Esophagus squamous epithelium (tissue), 5 donors: Measurements from ENCODE around the gene PCBP1. TPM values are rescaled to one million over a fixed set of nuclear protein-coding genes. Genes with fewer than 3 reads are reported as not detected.

ENCODE experiments used
- DNase-seq: peaks from one replicate; lab custom pipeline; 2025; lab: John Stamatoyannopoulos, UW
- H3K27ac ChIP-seq, 4 donors: fragments of 200-600 bp; sonication (generic); one replicate each; pipeline ENCODE4 v1.5.1; 2016 to 2019; ENCODE audit warnings: mild to moderate bottlenecking in 1 of 4
- H3K27me3 ChIP-seq, 4 donors: fragments of 200-600 bp; sonication (generic); 1 replicate in 3 of 4; 2 replicates in 1 of 4; pipeline versions ENCODE4 v1.5.1 to v1.6.0; 2017 to 2021; ENCODE audit warnings: antibody characterized with exemption in 1 of 4
- H3K36me3 ChIP-seq, 3 donors: fragments of 200-600 bp; sonication (generic); one replicate each; pipeline ENCODE4 v1.5.1; 2016 to 2019
- H3K4me1 ChIP-seq, 3 donors: fragments of 200-600 bp; sonication (generic); one replicate each; pipeline ENCODE4 v1.5.1; 2017 to 2019
- H3K4me3 ChIP-seq, 4 donors: fragments of 200-600 bp; sonication (generic); 1 replicate in 3 of 4; 2 replicates in 1 of 4; pipeline ENCODE4 v1.5.1; 2016 to 2019; ENCODE audit warnings: mild to moderate bottlenecking in 2 of 4, moderate library complexity in 1 of 4
- H3K9me3 ChIP-seq, 3 donors: fragments of 200-600 bp; sonication (generic); one replicate each; pipeline ENCODE4 v1.5.1; 2016 to 2019
- POLR2A ChIP-seq, 4 donors: fragments of 450-650 bp; IDR thresholded peaks; one replicate each; pipeline ENCODE4 v1.6.1; 2017; ENCODE audit warnings: antibody characterized with exemption in 4 of 4, mild to moderate bottlenecking in 4 of 4, moderate library complexity in 3 of 4
- WGBS, 2 donors: methylation state at CpG; one replicate each; pipeline ENCODE4 v1.1.5; 2018; 5-methylcytosine and 5-hydroxymethylcytosine counted together
- intact Hi-C: fragments of 100-400 bp; cut with DNase I; formaldehyde crosslinking; loops from one replicate; pipeline ENCODE4 v1.15.0; 2022
- total RNA-seq, 4 donors: library from RNA; depleted of rRNA; stranded (reverse); fragments of >200 nt; gene quantifications; one replicate each; pipeline ENCODE4 v1.1.0, GENCODE V29; 2016
- TF ChIP-seq, protein P1 (sequence below), 6 experiments: fragments of 450-650 bp in 4 of 6; fragments of 200-600 bp in 2 of 6; sonication (generic) in 2 of 6; IDR thresholded peaks; one replicate each; pipeline ENCODE4 v1.5.1; 2016 to 2019; ENCODE audit warnings: antibody characterized with exemption in 6 of 6, mild to moderate bottlenecking in 4 of 6, moderate library complexity in 4 of 6
- donor health status: DM: yes; HTN: yes; CAD: no.

Gene PCBP1
- total RNA-seq, 4 donors from 2014 or later: 96.8 to 205 (median 177) TPM

DNA sequence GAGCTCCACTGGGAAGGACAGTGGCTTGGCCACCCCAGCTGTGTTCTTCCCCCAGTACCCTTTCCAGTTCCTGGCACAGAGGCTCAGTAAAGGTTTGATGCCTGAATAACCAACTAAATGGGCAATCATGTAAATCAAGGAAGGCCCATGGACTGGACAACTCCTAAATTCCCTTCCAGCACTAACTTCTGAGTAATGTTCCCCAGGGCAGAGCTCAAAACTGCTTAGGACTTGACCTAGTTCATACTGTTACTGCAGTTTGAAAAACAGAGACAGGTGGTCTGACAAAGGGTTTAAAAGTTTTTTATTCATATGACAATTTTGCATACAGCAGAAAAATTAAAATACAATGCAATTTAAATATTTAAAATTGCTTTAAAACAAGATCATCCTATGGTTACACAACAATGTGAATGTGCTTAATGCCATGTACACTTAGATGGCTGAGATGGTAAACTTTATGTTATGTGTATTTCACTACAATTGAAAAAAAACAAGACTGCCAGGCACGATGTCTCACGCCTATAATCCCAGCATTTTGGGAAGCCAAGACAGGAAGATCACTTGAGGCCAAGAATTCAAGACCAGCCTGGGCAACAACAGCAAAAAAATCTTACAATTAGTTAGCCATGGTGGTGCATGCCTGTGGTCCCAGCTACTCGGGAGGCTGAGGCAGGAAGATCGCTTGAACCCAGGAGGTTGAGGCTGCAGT is 26.2 kb downstream of the PCBP1 start:
- Histone ChIP-seq H3K36me3 (no peaks in the 10 kb centered on the region), H3K27me3 (no peaks in the 10 kb centered on the region), H3K4me3 (no peak overlapping the region), H3K27ac (no peak overlapping the region), H3K4me1 (peaks cover 1 to 33% (median 12%) of the 10 kb centered on the region in 3 donors), H3K9me3 (no peaks in the 10 kb centered on the region)
- no peak for DNase-seq
- TF ChIP-seq, protein P1, sequence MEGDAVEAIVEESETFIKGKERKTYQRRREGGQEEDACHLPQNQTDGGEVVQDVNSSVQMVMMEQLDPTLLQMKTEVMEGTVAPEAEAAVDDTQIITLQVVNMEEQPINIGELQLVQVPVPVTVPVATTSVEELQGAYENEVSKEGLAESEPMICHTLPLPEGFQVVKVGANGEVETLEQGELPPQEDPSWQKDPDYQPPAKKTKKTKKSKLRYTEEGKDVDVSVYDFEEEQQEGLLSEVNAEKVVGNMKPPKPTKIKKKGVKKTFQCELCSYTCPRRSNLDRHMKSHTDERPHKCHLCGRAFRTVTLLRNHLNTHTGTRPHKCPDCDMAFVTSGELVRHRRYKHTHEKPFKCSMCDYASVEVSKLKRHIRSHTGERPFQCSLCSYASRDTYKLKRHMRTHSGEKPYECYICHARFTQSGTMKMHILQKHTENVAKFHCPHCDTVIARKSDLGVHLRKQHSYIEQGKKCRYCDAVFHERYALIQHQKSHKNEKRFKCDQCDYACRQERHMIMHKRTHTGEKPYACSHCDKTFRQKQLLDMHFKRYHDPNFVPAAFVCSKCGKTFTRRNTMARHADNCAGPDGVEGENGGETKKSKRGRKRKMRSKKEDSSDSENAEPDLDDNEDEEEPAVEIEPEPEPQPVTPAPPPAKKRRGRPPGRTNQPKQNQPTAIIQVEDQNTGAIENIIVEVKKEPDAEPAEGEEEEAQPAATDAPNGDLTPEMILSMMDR (IDR thresholded peaks at IDR 0.05): no peak
- TF ChIP-seq POLR2A (IDR thresholded peaks at IDR 0.05): no peak
- WGBS, 2 donors: 51 to 67% methylated on average over 4 of the region's 4 CpGs
- intact Hi-C loops: no loop called here

DNA sequence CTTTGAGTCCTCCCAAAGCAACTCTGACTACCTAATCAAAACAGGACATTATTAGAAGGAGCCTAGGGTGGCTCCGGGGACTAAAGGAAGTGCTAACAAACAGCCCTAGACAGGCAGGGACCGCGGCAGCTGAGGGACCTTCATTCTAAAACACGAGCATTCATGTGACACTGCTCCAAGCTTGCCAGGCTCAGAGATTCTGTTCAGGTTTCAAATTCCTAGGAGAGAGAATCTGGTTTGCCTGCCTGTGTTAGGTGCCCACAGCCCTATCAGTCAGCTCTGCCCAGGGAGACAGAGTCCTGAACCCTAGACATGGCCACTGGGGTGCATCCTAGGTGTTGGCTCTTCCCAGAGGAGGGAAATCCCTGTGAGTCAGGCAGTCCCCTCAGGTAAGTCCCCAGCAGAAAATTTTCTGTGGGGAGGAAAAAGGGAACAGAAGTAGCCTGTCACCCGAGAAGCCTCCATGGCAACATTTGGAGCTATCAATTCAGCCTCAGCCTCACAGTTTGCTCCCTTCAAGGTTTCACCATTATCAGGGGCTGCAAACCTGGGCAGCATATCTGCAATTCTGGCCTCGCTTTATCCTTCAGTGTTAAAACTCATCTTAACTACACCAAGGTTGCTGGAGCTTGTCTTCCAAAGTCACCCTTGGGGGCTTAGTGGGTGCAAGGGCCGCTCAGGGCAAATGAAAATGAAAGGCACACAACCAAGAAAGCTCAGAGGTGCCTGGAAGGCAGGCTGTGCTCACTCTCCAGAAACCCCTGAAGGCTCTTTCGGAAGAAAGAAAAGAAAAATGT is 28.6 kb downstream of the PCBP1 start:
- intact Hi-C loops: no loop called here

DNA sequence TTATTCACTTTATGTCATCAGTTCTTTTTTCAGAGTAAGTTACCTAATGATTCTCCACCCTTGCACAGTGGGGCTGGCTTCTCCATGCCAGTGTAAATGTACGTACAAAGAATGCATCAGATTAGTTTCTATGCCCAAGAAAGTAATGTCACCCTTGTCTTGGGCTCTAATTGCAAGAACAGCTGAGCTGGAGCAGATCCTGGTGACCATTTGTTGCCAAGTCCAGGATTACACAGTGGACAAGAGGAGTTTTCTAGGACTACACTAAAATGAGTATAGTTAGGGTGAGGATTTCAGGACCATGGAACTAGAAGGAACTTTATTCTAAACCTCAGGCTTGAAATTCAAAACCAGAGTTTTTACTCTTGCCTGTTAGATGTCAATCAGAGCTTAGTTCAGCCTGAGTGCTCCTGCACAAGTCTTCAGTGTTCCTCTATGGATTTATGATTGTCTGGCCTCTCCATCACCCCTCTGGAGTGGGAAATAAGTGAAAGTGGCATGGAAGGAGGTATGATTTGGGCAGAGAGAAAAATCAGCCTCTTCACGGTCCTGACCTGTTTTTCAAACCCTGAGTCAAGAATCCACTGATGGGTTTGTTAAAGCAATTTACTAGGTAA is 29.8 kb downstream of the PCBP1 start:
- 97 to 100% methylated on average over 2 of the region's 2 CpGs for WGBS, 2 donors

More for the DNA sequence above, 28.6 kb downstream of the PCBP1 start:
- peak overlapping the region in 2 of 4 donors; percentile 8 to 21 for H3K27ac ChIP-seq
- H3K27me3 ChIP-seq: no peaks in the 10 kb centered on the region
- TF ChIP-seq POLR2A (IDR thresholded peaks at IDR 0.05): no peak
- TF ChIP-seq, protein P1 (IDR thresholded peaks at IDR 0.05): no peak
- no peaks in the 10 kb centered on the region for H3K36me3 ChIP-seq
- H3K4me3 ChIP-seq: no peak overlapping the region
- 60 to 73% methylated on average over 5 to 7 of the region's 8 CpGs for WGBS, 2 donors
- DNase-seq: no peak
- no peaks in the 10 kb centered on the region for H3K9me3 ChIP-seq
- H3K4me1 ChIP-seq: peaks cover 0 to 24% (median 0%) of the 10 kb centered on the region in 3 donors

DNA sequence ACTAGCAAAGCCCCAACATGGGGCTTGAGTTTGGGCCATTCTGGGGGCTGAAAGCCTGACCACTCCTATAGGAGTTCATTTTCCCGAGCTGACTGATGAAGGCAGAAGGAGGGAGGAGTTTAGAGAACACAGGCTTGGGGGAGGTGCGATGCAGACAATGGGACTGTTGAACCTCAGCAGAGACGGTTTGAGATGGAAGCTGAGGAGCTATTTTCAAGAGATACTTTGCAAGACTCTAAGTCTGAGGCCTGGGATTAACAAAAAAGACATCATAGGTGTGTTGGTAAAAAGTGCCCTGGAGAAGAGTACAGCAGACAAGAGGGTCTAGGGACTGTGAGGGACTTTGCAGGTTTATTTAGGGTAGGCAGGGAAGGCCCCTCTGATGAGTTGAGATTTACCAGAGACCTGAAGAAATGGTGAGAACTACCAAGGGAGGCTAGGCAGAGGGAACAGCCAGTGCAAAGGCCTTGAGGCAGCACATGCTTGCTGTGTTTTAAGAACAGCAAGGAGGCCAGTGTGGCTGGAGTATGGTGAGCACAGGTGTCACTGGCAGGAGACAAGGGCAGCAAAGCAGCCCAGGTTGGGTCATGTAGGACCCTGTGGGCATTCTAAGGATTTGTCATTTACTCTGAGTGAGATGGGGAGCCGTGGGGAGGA is 31.6 kb downstream of the PCBP1 start:
- H3K27ac ChIP-seq: no peak overlapping the region
- no peak overlapping the region for H3K4me3 ChIP-seq
- peaks cover 5 to 35% (median 9%) of the 10 kb centered on the region in 3 donors for H3K4me1 ChIP-seq
- 64% methylated on average over 4 of the region's 4 CpGs for WGBS, 2 donors
- intact Hi-C loops: no loop called here
- DNase-seq: no peak
- H3K27me3 ChIP-seq: no peaks in the 10 kb centered on the region
- TF ChIP-seq, protein P1 (IDR thresholded peaks at IDR 0.05): no peak
- TF ChIP-seq POLR2A (IDR thresholded peaks at IDR 0.05): no peak
- no peaks in the 10 kb centered on the region for H3K9me3 ChIP-seq
- H3K36me3 ChIP-seq: no peaks in the 10 kb centered on the region

More for the DNA sequence above, 29.8 kb downstream of the PCBP1 start:
- no peak for TF ChIP-seq POLR2A (IDR thresholded peaks at IDR 0.05)
- TF ChIP-seq, protein P1 (IDR thresholded peaks at IDR 0.05): no peak
- Histone ChIP-seq H3K9me3 (no peaks in the 10 kb centered on the region), H3K27ac (no peak overlapping the region), H3K36me3 (no peaks in the 10 kb centered on the region), H3K27me3 (no peaks in the 10 kb centered on the region), H3K4me1 (peaks cover 0 to 21% (median 0%) of the 10 kb centered on the region in 3 donors), H3K4me3 (no peak overlapping the region)
- DNase-seq: no peak
- intact Hi-C loops: no loop called here
